Natural killer cell (primary cell): ENCODE data around the gene F5. TPM values are rescaled to one million over a fixed set of nuclear protein-coding genes. Genes with fewer than 3 reads are reported as not detected.

Experiments used
- ATAC-seq, 3 donors: fragments of 150-1000 bp in 2 of 3; fragments of 200-7000 bp in 1 of 3; cut with Tn5 transposase; 1 replicate in 1 of 3; 2 replicates in 2 of 3; pipeline ENCODE4 v1.10.0; 2021; ENCODE audit warnings: mild to moderate bottlenecking in 2 of 3, moderate library complexity in 2 of 3
- DNase-seq, 2 donors: peaks; one replicate each; pipeline versions ENCODE4 v3.0.0 to v3.0.0-alpha.2; 2013 to 2021; ENCODE audit warnings: mixed read lengths in 1 of 2
- H3K27ac ChIP-seq: one replicate; pipeline ENCODE4 v1.5.1; 2013; ENCODE audit warnings: mild to moderate bottlenecking, low read length
- H3K27me3 ChIP-seq: one replicate; pipeline ENCODE4 v1.6.1; 2013; ENCODE audit warnings: low read length; ENCODE audit not compliant: control insufficient read depth, insufficient read depth
- H3K36me3 ChIP-seq: one replicate; pipeline ENCODE4 v1.6.1; 2013; ENCODE audit warnings: low read length; ENCODE audit not compliant: control insufficient read depth, insufficient read depth
- H3K4me1 ChIP-seq: one replicate; pipeline ENCODE4 v1.6.1; 2013; ENCODE audit warnings: low read length; ENCODE audit not compliant: control insufficient read depth, insufficient read depth
- H3K4me3 ChIP-seq: one replicate; pipeline ENCODE4 v1.5.1; 2013; ENCODE audit warnings: low read length
- H3K9me3 ChIP-seq: one replicate; pipeline ENCODE4 v1.6.1; 2013; ENCODE audit warnings: low read length; ENCODE audit not compliant: control insufficient read depth, insufficient read depth
- H3K27ac Mint-ChIP-seq, 2 donors: one replicate each; pipeline ENCODE4 v1.8.0; 2022; ENCODE audit warnings: mild to moderate bottlenecking in 2 of 2, mixed read lengths in 2 of 2, moderate library complexity in 1 of 2
- H3K27me3 Mint-ChIP-seq, 2 donors: one replicate each; pipeline ENCODE4 v1.8.0; 2022; ENCODE audit warnings: low read depth in 2 of 2, mixed read lengths in 2 of 2
- H3K36me3 Mint-ChIP-seq: one replicate; pipeline ENCODE4 v1.8.0; 2022; ENCODE audit warnings: mixed read lengths
- H3K4me1 Mint-ChIP-seq, 2 donors: one replicate each; pipeline ENCODE4 v1.8.0; 2022; ENCODE audit warnings: mixed read lengths in 2 of 2
- H3K4me3 Mint-ChIP-seq: one replicate; pipeline ENCODE4 v1.8.0; 2022; ENCODE audit warnings: mild to moderate bottlenecking, moderate library complexity, mixed read lengths
- H3K9me3 Mint-ChIP-seq, 2 donors: one replicate each; pipeline ENCODE4 v1.8.0; 2022; ENCODE audit warnings: mixed read lengths in 2 of 2
- WGBS: methylation state at CpG from one replicate; pipeline ENCODE4 v1.1.7; 2013; ENCODE audit warnings: missing lambda C conversion rate; ENCODE audit not compliant: insufficient coverage; 5-methylcytosine and 5-hydroxymethylcytosine counted together
- intact Hi-C: fragments of 100-400 bp; cut with micrococcal nuclease; formaldehyde crosslinking; loops from one replicate; pipeline ENCODE4 v1.14.2; 2022
- total RNA-seq, 4 donors: library from RNA; stranded (reverse); fragments of 120-200 nt in 1 of 4; gene quantifications; one replicate each; pipeline versions ENCODE4 v1.2.3 to v1.2.4, GENCODE V29; 2013 to 2022
- TF ChIP-seq, protein P1 (sequence below): fragments of 200-600 bp; IDR thresholded peaks from one replicate; pipeline ENCODE4 v1.8.0; 2022; ENCODE audit warnings: antibody characterized with exemption

Gene F5
- total RNA-seq, 3 donors from 2014 or later (not counting 1 experiment from before 2014, with no cell fraction given) = 0.02 to 1.7 (median 0.45) TPM

- 5% methylated on average over 10 of the region's 14 CpGs for WGBS
- Histone ChIP-seq H3K9me3 (no peaks in the 10 kb centered on the region), H3K27ac (peak overlapping the region; percentile 77), H3K27me3 (no peaks in the 10 kb centered on the region), H3K4me1 (peaks cover 7% of the 10 kb centered on the region), H3K36me3 (no peaks in the 10 kb centered on the region), H3K4me3 (peak overlapping the region; percentile 62)
- intact Hi-C loops = loop anchor here (1.0 to 2.0 kb wide), 2 partner anchors 60 to 118 kb away; partner anchors contain the start of gene BLZF1
- H3K36me3 Mint-ChIP-seq = no peaks in the 10 kb centered on the region
- H3K4me1 Mint-ChIP-seq = peaks cover 31 to 39% of the 10 kb centered on the region in 2 donors
- H3K9me3 Mint-ChIP-seq = no peaks in the 10 kb centered on the region
- DNase-seq (no peak), ATAC-seq (no peak)
- no peaks in the 10 kb centered on the region for H3K27me3 Mint-ChIP-seq
- TF ChIP-seq, protein P1, sequence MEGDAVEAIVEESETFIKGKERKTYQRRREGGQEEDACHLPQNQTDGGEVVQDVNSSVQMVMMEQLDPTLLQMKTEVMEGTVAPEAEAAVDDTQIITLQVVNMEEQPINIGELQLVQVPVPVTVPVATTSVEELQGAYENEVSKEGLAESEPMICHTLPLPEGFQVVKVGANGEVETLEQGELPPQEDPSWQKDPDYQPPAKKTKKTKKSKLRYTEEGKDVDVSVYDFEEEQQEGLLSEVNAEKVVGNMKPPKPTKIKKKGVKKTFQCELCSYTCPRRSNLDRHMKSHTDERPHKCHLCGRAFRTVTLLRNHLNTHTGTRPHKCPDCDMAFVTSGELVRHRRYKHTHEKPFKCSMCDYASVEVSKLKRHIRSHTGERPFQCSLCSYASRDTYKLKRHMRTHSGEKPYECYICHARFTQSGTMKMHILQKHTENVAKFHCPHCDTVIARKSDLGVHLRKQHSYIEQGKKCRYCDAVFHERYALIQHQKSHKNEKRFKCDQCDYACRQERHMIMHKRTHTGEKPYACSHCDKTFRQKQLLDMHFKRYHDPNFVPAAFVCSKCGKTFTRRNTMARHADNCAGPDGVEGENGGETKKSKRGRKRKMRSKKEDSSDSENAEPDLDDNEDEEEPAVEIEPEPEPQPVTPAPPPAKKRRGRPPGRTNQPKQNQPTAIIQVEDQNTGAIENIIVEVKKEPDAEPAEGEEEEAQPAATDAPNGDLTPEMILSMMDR = no peak
- peak overlapping the region; percentile 90 to 92 for H3K27ac Mint-ChIP-seq
- H3K4me3 Mint-ChIP-seq = peak overlapping the region; percentile 96
These were observed 99.8 kb downstream of the F5 start for GRCh38 chr1:169486281-169487051.

DNA sequence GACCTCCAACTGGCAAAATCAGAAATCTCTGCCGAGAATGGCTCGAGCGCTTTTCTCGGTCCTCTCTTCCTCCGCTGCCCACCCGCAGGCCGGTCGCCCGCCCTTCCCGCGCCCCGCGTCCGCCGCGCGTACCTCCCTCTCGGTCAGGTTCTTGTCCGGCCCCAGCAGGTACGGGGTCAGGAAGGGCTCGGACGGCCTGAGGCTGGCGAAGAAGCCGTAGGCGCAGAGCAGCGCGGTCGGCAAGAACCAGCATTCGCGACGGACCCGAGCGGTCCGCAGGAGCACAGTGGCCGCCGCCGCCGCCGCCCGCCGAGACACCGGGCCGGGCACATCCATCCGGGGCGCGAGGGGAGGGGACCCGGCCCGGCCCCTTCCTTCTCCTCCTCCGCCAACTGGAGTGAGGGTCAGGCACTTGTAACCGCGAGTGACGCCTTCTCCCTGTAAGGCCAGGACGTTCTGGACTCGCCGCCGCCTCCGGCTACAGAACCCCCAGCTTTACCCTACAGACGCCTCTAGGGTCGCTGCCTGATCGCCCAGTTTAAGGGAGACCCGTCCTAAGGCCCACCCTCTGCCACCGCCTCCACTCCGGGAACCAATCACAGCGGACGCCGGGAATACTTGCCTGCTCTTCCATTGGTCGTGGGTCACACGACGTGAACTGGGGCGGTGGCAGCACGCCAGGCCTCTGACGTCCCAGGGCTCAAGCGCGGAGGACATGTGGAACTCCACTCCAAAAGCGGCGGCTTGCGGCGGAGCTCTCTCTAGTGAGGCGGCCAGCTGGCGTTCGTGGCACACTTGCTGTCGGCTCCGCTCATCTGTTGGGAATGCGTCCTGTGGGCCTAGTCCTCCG is 100.6 kb downstream of the F5 start, which contains the start of gene SLC19A2:
Gene SLC19A2, minus strand, starts transcription at position 514 of the 850 bp plus-strand sequence. Its CDS starts 178 bp downstream, at position 336.
- TF ChIP-seq, protein P1 = peak; percentile 31
- intact Hi-C loops = loop anchor here (1.0 to 2.0 kb wide), 2 partner anchors 61 to 117 kb away; partner anchors contain the start of gene BLZF1
- ATAC-seq (peak; percentile 96 to 100 (median 97)), DNase-seq (peak; percentile 91 to 96)
- Histone ChIP-seq H3K4me3 (peak within 1 kb of the TSS; percentile 62), H3K36me3 (no peaks in the 10 kb centered on the region), H3K4me1 (peaks cover 7% of the 10 kb centered on the region), H3K27ac (peak within 1 kb of the TSS; percentile 77), H3K27me3 (no peaks in the 10 kb centered on the region), H3K9me3 (no peaks in the 10 kb centered on the region)
- WGBS = under 1% methylated on average over 85 of the region's 85 CpGs
- Mint-ChIP-seq H3K36me3 (no peaks in the 10 kb centered on the region), H3K9me3 (no peaks in the 10 kb centered on the region), H3K27me3 (no peaks in the 10 kb centered on the region), H3K4me3 (peak within 1 kb of the TSS; percentile 96), H3K4me1 (peaks cover 31 to 39% of the 10 kb centered on the region in 2 donors), H3K27ac (peak within 1 kb of the TSS; percentile 90 to 92)

- H3K4me1 Mint-ChIP-seq = peaks cover 31 to 39% of the 10 kb centered on the region in 2 donors
- DNase-seq (peak in 1 of 2 donors; percentile 58), ATAC-seq (peak in 2 of 3 donors; percentile 11 to 19)
- H3K9me3 ChIP-seq = no peaks in the 10 kb centered on the region
- peaks cover 7% of the 10 kb centered on the region for H3K4me1 ChIP-seq
- WGBS = 16% methylated on average over 15 of the region's 15 CpGs
- H3K27me3 ChIP-seq = no peaks in the 10 kb centered on the region
- no peaks in the 10 kb centered on the region for H3K27me3 Mint-ChIP-seq
- H3K36me3 ChIP-seq = no peaks in the 10 kb centered on the region
- TF ChIP-seq, protein P1 = no peak
- H3K27ac Mint-ChIP-seq = peak overlapping the region; percentile 90 to 92
- H3K36me3 Mint-ChIP-seq = no peaks in the 10 kb centered on the region
- no peaks in the 10 kb centered on the region for H3K9me3 Mint-ChIP-seq
- peak overlapping the region; percentile 96 for H3K4me3 Mint-ChIP-seq
- peak overlapping the region; percentile 62 for H3K4me3 ChIP-seq
- peak overlapping the region; percentile 77 for H3K27ac ChIP-seq
- intact Hi-C loops = no loop called here
These were observed 101.4 kb downstream of the F5 start for GRCh38 chr1:169484683-169485430.
